Activated gamma-delta T cell treated with Interleukin-2 at 50 U/mL for 16 hours (primary cell): Measurements from ENCODE around the gene ALDH7A1.
"Not testable (repeated sequence)": the region's sequence is repeated elsewhere in the genome, so short reads cannot be mapped to it uniquely, and the experiment has no call there.

Experiments
- DNase-seq: peaks from one replicate; pipeline ENCODE4 v3.0.0-alpha.2; 2020

The ALDH7A1 gene

DNA sequence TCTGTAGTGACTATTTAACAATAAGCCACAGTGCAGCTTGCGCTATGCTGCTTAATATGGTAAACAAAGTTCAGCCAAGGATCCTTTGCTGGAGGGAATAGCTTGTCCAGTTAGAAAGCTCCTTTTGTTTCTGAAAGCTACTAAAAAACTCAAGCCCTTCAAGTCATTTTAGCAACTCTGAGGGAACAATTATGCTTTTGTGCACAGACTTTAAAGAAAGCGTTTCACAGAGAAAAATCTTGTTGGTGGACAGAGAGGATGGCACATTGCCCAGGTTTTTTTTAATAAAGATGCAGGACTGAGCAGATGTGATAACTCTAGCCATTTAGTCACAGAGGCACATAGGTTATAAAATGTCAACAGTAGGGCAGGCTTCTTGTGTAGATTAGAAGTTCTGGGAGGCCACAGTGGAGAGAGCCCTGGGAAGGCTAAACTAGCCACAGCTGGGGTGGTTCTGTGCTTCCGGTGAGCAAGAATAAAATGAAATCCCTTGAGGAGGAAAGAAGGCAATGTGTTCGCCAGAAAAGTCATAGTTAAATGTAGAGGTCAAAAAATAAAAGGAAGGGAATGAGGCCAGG, 63.4 kb downstream of the ALDH7A1 start:
- DNase-seq, result no peak

DNA sequence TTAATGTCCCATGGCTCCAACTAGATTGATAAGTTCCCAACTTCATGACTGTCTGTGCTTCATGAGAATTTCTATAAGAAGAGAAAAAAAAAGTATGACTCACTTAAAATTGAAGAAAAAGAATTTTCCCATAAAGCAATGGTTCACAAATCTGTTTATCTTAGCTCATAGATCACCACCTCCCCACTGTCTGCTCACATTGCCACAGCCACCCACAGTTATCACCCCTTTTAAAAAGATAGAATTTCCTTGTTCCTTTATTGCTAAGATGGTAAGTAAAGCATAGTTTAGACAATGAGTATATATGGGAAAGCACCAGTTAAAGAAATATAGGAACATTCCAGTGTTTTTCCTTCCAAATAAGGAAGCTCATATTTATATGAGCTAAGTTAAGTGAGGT, 67.1 kb downstream of the ALDH7A1 start:
- no peak for DNase-seq

DNA sequence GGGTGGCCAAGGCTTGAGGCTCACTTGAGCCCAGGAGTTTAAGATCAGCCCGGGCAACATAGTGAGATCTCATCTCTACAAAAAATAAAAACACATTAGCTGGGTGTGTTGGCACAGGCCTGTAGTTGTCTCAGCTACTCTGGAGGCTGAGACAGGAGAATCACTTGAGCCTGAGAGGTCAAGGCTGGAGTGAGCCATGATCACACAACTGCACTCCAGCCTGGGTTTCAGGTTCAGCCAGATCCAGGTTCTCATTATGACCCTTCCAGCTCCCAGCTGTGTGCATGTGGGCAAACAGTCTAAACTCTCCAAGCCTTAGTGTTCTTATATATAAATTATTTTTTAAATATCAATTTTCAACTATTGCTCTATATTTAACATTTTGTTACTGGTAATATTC, 67.9 kb downstream of the ALDH7A1 start:
- DNase-seq, result no peak

DNA sequence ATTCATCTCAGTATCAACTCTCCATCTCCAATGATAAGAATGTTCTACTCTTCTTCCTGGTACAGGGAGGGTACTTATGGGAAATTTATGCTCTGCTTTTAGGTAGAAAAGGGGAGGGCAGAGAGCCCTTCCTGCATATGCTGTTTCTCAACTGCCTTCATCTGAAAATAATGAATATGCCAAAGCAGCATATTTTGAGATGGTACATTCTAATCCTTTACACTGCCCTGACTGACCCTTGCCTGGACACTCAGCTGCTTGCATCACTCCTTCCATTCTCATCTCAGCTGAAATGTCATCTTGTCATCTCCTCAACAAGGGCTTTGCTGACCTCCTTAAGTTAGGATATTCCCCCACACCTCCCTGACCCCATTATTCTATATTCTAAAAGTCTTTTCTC, 68.5 kb downstream of the ALDH7A1 start:
- DNase-seq, result no peak

DNA sequence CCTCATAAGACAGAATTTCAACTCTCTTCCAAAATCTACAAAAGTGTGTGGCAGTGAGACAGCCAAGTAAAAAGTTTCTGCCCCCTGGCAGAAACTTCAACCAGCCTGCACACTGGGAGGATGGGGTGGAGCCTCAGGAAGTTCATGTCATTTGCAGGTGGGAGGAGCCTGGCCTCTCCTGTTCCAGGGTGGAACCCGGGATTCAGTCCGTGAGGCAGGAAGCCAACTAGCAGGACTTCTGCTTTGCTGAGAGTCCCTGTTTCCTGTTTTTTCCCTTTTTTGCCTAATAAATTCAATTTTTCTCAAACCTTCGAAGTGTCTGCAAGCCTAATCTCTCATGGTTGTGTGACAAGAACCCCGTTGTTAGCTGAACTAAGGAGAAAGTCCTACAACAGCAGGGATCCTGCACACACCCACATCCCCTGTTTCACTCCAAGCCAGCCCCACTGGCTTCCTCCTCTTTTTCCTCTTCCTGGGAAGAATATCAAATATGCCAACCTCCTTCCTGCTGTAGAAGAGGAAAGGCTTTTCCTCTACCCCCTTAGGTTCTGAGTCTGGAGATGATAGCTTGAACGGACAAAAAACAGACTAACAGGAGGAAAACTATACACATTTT, 69.3 kb downstream of the ALDH7A1 start:
- no peak for DNase-seq

DNA sequence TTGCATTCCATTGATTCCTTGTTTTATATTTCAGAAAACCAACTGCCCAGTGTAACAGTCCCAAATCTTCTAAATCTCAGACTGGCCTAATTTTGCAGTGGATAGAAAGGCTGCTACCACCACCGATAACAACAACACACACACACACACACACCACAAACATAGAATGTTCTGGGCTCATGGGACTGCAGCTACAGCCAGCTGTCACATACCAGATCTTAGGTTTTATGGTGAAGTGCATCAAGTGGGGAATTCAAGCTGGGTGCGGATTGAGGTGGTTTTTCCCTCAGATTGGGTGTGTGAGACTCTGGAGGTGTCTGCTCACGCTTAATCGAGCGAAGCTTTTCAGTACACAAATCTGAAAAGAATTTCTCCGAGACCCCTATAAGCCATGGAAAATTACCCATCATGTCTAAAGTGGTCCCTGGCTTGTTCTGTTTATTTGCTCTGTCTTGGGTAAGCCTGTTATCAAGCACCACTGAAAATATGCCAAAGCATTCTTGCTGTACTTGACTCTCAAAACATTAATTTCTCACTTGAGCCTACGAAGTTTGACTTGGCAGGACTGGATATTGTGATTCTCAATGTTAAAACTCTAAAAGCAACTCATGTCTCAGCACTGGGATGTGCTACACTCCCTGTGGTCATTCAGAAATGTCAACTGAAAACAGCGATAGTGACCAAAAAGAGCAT, 71.1 kb downstream of the ALDH7A1 start:
- DNase-seq, result no peak

DNA sequence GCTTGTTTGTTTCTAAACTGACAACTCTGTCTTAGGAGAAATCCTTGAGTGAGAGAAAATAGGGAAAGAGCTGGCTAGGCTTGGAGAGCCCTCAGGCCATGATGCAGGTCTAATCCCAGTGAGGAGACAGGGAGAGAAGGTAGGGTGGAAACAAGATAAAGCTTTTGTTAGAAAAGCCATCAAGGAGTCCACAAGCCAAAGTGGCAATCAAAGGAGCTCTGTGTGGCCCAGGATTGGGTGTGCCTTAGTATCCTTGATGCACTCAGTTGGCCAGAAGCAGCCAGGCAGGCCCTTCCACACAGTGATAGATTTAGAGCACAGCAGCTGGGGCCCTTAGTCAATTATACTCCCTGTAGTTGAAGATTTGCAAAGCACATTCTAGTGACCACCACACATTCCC, 73.9 kb downstream of the ALDH7A1 start:
- no peak for DNase-seq

DNA sequence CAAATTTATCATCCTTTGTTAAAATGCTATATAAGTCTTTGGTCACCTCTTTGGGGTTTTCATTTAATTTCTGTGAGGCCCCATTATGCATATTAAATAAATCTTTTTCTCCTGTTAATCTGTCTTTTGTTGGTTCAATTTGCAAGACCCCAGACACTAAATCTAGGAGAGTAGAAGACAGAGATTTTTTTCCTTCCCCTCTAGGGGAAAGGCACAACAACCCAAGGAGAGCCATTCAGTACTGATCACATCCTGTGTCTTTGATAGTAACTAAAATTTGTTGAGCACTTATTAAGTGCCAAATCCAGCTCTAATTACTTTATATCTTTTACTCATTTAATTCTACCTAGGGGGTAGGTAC, 74.4 kb downstream of the ALDH7A1 start:
- no peak for DNase-seq

DNA sequence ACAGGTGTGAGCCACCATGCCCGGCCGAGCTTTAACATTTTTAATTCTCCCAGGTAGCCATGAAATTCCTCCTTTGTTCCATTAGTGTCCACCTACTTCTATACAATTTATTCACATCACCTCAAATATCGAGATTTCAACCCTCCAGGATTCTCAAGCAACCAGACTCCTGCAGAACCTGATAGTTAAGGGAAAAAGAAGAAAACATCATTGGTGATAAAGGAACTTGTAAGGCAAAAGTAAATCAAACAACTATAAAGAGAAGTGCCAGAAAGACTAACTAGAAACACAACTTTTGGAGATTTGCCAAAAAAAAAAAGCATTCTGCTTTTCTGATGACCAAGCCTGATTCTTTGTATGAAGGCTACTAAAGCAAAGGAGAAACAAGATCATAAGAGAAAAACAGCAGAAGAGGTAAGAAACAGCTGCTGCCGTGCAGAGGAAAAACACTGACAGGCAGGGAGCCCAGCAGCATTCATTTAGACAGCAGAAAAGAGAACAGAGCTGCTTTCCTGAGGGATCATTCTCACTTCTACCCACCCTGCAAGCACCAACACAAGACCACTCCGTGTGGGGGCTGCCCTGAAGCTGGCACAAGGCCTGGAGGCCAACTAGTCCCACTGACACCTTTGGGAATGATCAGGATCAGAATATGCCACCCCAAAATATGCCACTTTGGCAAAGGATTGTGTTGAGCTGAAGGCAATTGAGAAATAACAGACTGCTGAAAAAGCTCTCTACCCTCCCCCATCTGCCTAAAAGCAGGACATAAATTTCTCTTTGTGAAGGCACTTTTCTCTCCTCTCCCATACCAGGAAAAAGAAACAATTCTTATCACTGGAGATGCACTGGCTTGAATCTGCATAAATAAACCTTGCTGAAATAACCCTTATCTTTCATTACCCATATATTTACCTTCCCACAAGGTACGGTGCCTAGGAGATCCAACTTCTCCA, 75.1 kb downstream of the ALDH7A1 start:
- DNase-seq, result no peak

DNA sequence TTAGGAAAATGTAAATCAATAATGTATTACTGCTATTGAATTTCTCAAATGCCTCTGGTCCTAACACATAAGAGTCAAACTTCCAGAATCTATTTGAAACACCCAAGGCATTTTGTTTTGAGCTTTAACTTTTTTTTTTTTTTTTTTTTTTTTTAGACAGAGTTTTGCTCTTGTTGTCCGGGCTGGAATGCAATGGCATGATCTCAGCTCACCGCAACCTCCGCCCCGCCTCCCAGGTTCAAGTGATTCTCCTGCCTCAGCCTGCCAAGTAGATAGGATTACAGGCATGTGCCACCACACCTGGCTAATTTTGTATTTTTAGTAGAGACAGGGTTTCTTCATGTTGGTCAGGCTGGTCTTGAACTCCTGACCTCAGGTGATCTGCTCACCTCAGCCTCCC, 75.8 kb downstream of the ALDH7A1 start:
- not testable (repeated sequence) for DNase-seq

DNA sequence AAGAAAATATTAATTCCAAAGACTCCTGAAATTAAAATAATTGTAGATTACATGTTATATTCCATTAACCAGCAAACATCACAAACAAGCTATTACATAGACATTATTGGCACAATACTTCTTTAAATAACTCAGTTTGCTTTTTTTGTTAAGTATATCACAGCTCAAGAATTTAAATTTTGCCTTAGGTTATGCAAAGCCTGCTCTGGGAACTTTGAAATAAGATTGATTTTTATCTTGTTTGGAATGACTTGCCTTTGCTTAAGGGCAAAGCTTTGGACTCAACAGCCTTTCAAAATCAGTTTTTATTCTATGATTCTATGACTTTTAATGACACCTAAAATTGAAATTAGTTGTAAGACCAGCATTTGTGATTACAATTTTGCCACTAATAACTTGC, 78.2 kb downstream of the ALDH7A1 start:
- no peak for DNase-seq

DNA sequence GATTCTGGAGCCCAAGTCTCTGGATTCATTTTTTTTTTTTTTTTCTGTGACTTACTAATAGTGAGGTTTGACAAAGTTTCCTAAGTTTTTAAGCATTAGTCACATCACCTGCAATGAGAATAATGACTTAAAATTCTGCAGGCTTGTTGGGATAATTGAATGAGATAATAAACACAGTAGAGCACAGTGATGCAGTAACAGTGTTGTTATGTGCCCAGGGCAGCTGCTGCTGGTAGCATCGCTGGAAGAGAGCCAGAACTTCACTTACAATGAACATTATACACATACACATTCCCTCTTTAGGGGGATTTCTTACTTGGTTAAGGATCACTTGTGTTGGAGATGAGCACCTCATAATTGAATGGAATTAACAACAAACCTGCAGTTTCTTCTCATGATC, 78.9 kb downstream of the ALDH7A1 start:
- DNase-seq, result no peak

DNA sequence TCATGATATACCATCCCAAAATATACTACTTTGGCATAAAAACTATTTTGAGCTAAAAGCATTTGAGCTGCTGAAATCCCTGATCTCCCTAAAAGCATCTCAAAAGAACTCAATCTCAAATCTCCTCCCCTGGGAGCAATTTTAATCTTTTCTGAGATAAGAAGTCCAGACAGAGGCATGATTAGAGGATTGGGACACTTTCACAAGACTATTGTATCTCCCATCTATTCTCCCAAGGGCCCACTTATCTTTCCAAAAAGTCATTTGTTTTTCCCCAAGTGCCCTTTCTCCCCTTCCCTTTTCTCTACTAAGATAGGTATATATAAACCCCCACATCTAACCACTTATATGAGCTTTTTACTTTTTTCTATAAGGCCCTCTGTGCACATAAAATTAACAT, 79.7 kb downstream of the ALDH7A1 start:
- DNase-seq, result no peak

DNA sequence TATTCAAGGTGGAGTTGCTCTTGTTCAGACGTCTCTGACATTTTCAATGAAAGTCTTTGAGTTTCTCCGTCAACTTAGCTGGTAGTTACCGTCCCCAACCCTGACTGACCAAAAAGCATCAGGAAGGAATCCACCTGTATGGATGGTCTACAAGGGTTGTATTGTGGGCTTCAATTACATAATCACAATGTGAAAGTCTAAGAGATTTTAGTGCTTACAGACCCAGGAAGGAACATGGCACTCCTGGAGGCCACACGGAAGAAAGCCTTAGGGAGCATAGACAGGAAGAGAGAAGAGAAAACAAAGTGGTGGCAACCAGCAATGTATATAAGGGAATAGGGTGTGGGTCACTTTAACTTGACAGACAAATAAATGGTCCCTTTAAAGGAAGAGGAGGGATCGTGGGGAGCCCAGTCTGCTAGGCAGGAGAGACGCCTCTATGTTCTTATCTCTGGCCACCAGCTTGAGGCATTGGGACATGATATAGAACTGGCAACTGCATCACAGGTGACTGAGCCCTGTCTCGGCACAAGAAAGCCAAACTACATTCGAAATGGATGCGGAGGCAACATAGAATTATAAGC, 80.4 kb downstream of the ALDH7A1 start:
- no peak for DNase-seq

DNA sequence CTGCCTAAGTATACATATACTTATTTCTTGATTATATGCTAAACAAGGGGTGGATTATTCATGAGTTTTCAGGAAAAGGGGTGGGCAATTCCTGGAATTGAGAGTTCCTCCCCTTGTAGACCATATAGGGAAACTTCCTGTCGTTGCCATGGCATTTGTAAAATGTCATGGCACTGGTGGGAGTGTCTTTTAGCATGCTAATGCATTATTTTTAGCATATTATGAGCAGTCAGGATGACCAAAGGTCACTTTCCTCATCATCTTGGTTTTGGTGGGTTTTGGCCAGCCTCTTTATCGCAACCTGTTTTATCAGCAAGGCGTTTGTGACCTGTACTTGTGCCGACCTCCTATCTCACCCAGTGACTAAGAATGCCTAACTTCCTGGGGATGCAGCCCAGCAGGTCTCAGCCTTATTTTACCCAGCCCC, 80.9 kb downstream of the ALDH7A1 start:
- no peak for DNase-seq

DNA sequence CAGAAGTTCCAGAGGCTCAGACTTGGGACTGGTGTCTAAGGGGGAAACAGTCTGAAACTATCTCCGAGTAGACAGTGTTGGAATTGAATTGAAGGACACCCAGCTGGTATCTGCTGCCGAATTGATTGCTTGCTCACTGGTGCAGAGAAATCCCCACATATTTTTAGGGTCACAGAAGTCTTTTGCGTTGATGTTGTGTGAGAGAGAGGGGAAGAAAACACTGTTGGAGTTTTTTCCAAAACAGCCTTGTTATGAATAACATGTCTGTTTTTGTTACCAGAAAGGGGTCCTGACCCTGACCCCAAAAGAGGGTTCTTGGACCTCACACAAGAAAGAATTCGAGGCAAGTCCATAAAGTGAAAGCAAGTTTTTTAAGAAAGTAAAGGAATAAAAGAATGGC, 81.3 kb downstream of the ALDH7A1 start:
- no peak for DNase-seq

DNA sequence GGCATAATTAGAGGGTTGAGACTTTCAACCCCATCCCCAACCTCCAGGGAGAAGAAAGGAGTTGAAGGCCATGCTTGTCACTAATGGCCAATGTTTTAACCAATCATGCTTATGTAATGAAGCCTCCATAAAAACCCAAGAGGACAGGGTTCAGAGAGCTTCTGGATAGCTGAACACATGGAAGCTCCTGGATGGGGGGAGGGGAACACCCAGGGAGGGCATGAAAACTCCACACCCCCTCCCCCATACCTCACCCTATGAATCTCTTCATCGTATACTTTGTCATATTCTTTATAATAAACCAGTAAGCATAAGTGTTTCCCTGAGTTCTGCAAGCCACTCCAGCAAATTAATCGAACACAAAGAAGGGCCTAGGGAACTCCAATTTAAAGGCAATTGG, 81.7 kb downstream of the ALDH7A1 start:
- DNase-seq, result no peak

DNA sequence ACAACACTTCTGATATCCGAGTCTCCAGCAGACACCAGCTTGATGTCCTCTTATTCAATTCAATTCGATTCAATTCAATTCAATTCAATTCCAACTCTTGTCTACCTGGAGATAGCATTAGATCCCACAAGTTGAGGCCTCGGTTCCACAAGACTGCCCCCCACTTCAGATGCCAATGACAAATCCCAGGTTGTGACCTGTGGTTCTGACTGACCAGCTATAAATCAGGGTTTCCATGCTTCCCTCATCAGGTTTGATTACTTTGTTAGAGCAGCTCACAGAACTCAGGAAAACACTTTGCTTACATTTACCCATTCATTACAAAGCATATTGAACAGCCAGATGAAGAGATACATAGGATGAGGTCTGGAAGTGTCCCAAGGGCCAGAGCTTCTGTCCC, 82.6 kb downstream of the ALDH7A1 start:
- DNase-seq, result no peak

DNA sequence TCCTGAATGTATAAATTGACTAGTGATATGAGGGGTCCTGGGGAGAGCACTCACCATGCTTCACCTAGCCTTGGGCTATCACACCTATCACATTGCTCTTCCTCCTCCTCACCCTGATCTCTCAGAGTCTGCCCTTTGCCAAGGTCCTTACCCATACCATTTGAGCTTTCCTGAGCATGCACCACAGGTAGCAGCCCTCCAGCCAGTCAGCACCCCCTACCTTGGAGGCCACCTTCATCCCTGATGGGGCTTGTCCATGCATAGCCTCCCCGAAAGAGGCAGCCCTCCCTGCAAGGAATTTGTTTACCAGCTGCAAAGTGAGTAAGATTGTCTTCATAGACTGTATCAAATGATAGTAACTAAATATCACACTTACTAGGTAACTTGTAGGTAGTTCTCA, 83.1 kb downstream of the ALDH7A1 start:
- DNase-seq, result no peak

DNA sequence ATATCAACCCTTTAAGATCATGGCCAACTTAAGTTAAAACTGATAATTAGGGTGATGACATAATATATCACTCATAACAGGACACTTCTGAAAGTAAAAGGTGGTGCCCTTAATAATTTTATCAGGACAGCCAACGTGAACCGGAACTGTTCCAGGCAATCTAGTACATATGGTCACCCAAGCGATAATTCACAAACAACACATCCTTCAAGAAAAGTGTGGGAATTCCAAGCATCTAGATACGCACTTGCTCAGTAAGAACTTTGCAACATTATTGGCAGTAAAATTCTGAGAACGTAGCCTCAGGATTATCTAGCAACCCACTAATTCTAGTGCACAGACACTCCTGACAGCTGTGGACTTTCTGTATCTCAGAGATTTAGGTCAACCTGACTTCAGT, 85.7 kb downstream of the ALDH7A1 start:
- no peak for DNase-seq

DNA sequence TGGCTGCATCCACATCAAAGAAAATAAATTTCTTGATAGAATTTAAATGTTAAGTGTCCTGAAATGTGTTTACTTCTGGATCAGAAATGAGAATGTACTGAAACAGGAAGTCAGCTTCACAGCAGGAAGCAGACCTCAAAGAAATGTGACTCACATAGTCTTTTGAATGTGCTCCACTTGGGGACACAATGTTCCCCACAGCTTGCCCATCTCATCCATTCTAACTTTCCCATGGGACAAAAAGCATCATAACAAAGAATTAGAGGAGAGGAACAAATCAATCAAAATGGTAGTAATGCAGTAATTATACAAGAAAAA, 86.1 kb downstream of the ALDH7A1 start:
- DNase-seq, result no peak

DNA sequence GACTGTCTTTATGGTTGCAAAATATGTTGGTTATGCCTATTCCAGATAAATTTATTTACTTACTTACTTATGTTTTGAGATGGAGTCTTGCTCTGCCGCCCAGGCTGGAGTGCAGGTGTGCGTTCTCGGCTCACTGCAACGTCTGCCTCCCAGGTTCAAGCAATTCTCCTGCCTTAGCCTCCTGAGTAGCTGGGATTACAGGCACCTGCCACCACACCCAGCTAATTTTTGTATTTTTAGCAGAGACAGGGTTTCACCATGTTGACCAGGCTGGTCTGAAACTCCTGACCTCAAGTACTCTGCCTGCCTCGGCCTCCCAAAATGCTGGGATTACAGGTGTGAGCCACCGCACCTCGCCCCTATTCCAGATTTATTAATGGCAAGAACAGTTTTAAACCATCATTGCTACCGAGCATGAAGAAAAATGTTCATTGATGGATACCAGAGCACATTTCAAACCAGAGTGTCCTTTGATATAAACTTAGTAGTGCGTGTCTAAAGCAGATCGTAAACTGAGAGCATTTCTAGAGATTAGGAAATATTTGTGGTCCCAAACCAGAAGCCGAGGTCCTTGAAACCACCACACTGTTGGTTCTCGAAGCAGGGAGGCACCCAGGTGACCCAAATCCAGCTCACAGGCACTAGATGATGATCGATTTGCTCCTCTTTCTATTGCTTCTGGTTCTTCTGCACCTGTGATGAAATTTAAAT, 86.6 kb downstream of the ALDH7A1 start:
- DNase-seq, result no peak

DNA sequence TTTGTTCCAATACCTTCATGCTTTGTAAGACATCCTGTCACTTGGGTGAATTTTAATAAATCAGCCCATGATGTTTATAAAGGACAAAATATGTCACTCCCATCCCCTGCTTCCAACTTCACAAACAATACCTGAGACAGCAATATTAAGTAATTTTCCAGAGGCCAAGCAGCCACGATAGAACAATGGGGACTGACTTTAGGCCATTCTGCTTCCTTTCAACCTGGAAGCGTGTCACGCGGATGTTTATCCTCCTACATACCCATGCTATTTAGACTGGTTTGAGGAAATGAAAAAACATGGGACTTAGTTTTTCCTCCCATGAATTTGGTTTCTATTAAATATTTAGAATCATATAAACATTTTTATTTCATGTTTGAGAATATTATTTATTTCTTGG, 88.9 kb downstream of the ALDH7A1 start:
- no peak for DNase-seq
